Measurements from ENCODE around the gene SFSWAP.
A peak's percentile ranks its signal among the peaks of the same experiment; 100 is the strongest.
"Not testable (repeated sequence)": the region's sequence is repeated elsewhere in the genome, so short reads cannot be mapped to it uniquely, and the experiment has no call there.

SFSWAP gene

GRCh38 chr12:131794061-131794460, 83.2 kb downstream of the SFSWAP start:
- no peak for DNase-seq

GRCh38 chr12:131794573-131794972, 83.7 kb downstream of the SFSWAP start:
- DNase-seq = no peak

DNA sequence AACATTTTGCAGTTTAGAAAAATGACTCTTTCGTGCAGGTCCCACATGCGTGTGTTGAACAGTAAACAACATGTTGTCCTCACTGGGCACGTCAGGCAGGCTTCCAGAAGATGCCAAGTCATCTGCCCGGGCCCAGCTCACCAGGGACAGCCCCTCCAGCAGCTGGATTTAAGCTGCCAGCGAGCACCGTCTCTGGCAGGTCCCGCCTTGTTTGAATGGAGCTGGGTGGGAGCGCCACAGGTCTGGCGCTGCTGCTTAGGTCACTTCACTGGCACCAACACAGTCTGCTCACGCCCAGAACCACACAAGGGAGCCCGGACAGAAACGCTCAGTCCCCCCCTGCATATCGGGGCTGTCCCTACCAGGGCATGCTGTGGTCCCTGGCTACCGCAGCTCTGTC, 84.2 kb downstream of the SFSWAP start:
- no peak for DNase-seq

DNA sequence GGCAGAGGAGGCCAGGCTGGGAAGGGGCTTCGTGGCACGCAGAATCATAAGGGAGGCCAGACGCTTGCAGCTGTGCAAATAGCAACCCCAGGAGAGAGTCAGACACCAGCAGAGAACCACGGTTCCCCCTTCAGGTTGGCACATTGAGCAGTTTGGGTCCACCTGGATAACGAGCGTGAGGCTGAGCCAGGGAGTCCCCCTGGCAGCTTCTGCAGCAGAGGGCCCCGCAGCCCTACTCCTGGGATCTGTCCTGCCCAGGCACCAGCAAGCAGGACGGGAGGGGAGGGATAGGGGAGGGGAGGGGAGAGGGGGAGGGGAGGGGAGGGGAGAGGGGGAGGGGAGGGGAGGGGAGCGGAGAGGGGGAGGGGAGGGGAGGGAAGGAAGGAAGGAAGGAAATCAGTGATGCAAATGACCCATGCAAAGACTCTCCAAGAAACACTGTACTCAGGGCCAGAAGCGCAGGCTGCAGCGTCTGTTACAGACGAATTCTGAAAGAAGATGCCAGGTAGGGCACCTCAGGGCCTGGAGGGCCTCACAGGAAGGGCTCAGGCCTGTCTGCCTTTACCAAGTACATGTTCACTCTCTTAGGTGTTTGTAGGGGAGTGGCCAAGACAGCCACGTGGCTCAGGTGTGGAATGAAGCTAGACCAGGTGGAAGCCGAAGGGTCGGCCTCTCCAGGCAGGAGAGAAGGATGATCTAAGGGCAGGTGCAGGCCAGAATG, 85.0 kb downstream of the SFSWAP start:
- DNase-seq = no peak

DNA sequence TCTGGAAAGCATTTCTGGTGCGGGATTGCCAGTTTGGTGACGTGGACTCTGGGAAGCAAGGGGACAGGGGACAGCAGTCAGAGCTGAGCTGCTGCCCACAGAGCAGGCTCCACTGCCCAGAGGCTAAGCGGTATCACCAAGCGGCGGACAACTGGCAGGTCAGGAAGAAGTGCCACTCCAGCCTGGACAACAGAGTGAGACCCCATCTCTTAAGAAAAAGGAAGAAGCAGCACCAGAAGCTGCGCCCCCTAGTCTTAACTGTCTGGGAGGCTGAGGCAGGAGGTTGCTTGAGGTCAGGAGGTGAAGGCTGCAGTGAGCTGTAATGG, 85.5 kb downstream of the SFSWAP start:
- DNase-seq = no peak

GRCh38 chr12:131796754-131797587, 86.1 kb downstream of the SFSWAP start:
- DNase-seq = no peak

DNA sequence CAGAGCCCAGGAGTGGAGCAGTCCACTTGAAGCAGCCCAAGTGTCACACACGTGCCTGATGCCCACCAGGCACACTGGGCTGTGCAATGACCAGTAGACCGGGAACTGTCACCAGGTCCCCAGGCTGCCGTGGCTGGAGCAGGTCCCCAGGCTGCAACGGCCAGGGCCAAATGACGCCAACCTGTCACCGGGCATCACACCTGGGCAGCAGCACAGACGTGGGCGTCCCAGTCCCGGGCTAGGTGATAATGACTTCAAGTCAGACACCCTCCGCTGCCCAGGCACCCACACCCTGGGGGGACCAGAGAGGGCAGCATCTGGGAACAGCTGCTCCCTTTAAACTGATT, 86.7 kb downstream of the SFSWAP start:
- no peak for DNase-seq

DNA sequence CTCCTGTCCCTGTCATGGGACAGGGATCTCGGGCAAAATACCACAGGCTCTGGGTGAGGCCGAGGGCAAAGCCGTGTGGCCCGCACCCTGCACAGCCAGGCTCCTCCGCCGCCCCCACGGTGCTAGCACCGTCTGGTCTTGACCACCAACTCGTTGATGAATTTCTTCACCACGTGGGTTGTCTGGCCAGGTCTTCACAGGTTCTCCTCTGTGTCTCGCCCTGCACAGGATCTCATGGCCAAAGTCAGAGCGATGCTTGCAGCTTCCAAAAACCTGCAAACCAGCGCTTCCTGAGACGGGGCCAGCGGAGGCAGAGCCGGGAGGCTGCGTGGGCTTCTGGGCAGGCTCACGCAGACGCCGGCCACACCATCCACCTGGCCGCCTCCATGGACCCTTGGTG, 88.3 kb downstream of the SFSWAP start:
- no peak for DNase-seq

GRCh38 chr12:131799828-131800593, 89.1 kb downstream of the SFSWAP start:
- DNase-seq = no peak

DNA sequence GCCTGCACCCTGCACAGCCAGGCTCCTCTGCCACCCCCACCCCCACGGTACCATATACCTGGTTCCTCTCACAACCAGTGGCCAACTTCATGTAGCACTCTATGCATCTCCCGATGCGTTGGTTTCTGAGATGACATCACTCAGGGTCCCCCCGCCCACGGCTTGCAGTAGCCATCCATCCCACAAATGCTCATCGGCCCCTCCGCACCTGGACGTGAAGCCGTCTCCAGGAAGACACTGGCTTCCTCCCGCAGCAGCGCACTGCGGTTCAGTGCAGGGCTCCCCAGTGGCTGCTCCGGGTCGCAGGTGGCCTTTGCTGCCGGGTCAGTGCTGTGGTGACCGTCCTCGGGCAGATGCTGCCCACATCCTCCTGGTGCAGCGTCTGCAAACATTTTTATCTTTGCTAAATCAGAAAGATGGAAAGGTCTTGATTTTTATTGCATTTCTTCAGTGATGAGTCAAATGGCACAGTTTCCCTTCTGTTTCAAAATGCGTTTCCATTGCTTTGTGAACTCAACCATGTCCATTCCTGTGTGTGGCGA, 89.8 kb downstream of the SFSWAP start:
- no peak for DNase-seq

GRCh38 chr12:131801254-131801866, 90.5 kb downstream of the SFSWAP start:
- DNase-seq = no peak

- no peak for DNase-seq
These were observed 93.2 kb downstream of the SFSWAP start for GRCh38 chr12:131803961-131804521.

- DNase-seq = no peak
These were observed 94.5 kb downstream of the SFSWAP start for GRCh38 chr12:131805421-131805820.

- DNase-seq = no peak
These were observed 95.8 kb downstream of the SFSWAP start for GRCh38 chr12:131806674-131807073.

DNA sequence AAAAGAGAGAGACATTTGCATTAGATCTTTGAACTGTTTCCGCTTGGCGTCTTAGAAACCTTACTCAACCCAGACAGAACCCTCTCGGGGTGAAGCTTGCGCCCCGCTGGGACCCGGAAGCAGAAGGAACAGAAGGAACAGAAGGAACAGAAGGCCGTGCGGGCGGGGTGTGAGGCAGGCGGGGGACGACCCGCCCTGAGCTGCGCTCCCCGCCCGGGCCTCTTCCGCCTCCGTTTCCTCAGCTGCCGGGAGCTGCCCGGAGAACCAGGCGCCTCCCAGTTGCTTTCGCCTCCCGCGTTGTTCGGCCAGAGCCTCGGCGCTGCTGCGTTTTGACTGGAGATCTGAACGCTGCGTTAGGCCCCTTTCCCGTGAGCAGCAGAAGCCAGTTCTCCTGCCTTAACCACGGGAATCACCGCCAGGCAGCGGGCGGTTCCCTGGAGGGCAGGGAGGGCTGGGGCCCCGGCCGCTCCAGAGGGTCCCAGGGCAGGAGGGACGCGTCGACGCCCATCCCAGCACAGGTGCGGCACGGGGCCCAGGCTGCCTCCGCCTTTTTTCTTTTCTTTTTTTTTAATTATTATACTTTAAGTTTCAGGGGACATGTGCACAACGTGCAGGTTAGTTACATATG, 98.0 kb downstream of the SFSWAP start:
- DNase-seq = peak; percentile 23

GRCh38 chr12:131809476-131810254, 98.8 kb downstream of the SFSWAP start:
- not testable (repeated sequence) for DNase-seq

- DNase-seq = no peak
These were observed 99.8 kb downstream of the SFSWAP start for GRCh38 chr12:131810726-131811125.

- DNase-seq = no peak
These were observed 104.2 kb downstream of the SFSWAP start for GRCh38 chr12:131815131-131815530.

DNA sequence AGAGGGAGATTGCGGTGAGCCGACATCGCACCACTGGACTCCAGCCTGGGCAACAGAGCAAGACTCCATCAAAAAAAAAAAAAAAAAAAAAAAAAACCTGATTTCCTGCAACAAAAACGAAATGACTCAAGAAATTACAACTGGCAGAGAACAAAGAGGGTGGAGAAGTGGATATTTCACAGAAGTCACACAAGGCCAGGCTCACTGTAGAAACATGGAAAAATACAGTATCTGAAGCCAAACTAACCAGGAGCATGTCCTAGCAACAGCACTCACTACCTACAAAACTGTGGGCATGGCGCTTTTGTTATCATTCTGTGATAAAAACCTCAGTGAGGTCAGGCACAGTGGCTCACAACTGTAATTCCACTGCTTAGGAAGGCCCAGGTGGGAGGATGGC, 105.6 kb downstream of the SFSWAP start:
- no peak for DNase-seq

DNA sequence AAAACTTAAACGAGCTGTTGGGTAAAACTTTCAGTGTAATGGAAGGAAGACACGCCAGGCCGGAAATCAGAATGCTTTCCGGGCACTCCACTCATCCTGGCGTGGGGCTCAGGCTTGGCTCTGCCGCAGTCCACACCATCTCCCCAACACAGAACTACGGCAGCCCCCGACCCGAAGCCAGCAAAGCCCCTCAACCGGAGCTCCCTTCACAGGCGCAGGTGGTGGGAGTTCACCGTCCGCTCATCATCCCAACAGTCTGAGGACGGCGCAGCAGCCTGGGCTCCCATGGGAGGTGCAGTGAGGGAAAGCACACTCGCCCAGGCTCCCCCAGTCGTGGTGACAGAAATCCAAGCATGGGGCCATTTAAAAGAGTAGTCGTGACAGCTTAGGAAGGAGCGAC, 106.4 kb downstream of the SFSWAP start:
- no peak for DNase-seq

- no peak for DNase-seq
These were observed 108.1 kb downstream of the SFSWAP start for GRCh38 chr12:131818821-131819585.
